GM12801 (cell line): Measurements from ENCODE around the gene BABAM2.

Experiments used
- CTCF ChIP-seq: IDR thresholded peaks from one replicate; pipeline ENCODE4 v1.5.1; 2011; ENCODE audit warnings: control low read depth; ENCODE audit not compliant: insufficient read length; ENCODE audit errors: extremely low read depth

Gene BABAM2

GRCh38 chr2:28048341-28048740, 157.8 kb downstream of the BABAM2 start:
- no peak for TF ChIP-seq CTCF

- no peak for TF ChIP-seq CTCF
Observed at GRCh38 chr2:28049416-28049815, 158.9 kb downstream of the BABAM2 start.

GRCh38 chr2:28049899-28050298, 159.4 kb downstream of the BABAM2 start:
- TF ChIP-seq CTCF, result no peak

DNA sequence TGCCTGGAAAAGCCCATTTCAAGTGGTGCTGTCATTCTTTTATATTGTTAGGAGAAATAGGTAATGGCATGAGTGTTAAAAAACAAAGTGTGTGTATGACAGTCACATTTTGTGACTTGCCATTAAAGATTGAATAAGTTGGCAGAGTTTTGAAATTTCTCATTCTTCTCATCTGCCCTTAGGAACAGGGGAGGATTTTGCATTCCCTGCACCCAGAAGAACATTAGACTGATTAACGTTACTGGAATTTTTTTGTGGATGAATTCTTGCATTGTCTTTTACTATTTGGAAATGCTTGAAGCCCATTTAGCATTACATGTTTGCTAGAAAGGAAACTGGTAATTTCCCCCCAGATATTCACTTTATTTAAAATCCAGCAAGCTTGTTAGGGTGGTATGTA, 162.2 kb downstream of the BABAM2 start:
- TF ChIP-seq CTCF, result no peak

- TF ChIP-seq CTCF, result no peak
Observed at GRCh38 chr2:28053597-28053996, 163.1 kb downstream of the BABAM2 start.

DNA sequence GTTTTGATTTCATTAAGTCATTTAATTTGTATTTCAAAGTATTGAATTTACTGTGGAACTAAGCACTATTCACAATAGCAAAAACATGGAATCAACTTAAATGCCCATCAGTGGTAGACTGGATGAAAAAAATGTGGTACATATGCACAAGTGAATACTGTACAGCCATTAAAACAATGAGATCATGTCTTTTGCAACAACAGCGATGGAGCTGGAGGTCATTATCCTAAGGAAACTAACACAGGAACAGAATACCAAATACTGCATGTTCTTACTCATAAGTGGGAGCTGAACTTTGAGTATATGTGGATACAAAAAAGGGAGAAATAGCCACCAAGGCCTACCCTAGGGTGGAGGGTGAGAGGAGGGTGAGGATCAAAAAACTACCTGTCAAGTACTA, 164.4 kb downstream of the BABAM2 start:
- TF ChIP-seq CTCF, result no peak

GRCh38 chr2:28055325-28055970, 164.9 kb downstream of the BABAM2 start:
- no peak for TF ChIP-seq CTCF

GRCh38 chr2:28058791-28059190, 168.3 kb downstream of the BABAM2 start:
- TF ChIP-seq CTCF, result no peak
